ENCODE results near the gene TRAF3.

TRAF3 gene

GRCh38 chr14:102911541-102911951 is 134.3 kb downstream of the TRAF3 start:
- no peak for DNase-seq

GRCh38 chr14:102911991-102912761 is 134.9 kb downstream of the TRAF3 start:
- DNase-seq, result peak; percentile 23

GRCh38 chr14:102913341-102914211 is 136.3 kb downstream of the TRAF3 start:
- DNase-seq, result no peak

- DNase-seq, result no peak
These were observed 137.4 kb downstream of the TRAF3 start for GRCh38 chr14:102914474-102915291.

- DNase-seq, result no peak
These were observed 138.3 kb downstream of the TRAF3 start for GRCh38 chr14:102915292-102916110.

GRCh38 chr14:102916347-102917055 is 139.3 kb downstream of the TRAF3 start:
- DNase-seq, result no peak

GRCh38 chr14:102917056-102917385 is 139.8 kb downstream of the TRAF3 start:
- no peak for DNase-seq

GRCh38 chr14:102917469-102918211 is 140.4 kb downstream of the TRAF3 start:
- DNase-seq, result peak; percentile 94

GRCh38 chr14:102918438-102918837 is 141.2 kb downstream of the TRAF3 start:
- DNase-seq, result no peak

- DNase-seq, result no peak
These were observed 143.2 kb downstream of the TRAF3 start for GRCh38 chr14:102920273-102920997.

GRCh38 chr14:102920998-102921304 is 143.7 kb downstream of the TRAF3 start:
- DNase-seq, result no peak

GRCh38 chr14:102922490-102923200 is 145.4 kb downstream of the TRAF3 start, which contains the start of gene AMN:
AMN (plus strand) TSS chr14:102922663; CDS start chr14:102922689, 26 bp downstream.
- no peak for DNase-seq

GRCh38 chr14:102923201-102923924 is 146.1 kb downstream of the TRAF3 start:
- no peak for DNase-seq

- no peak for DNase-seq
These were observed 146.8 kb downstream of the TRAF3 start for GRCh38 chr14:102923925-102924486.

- DNase-seq, result no peak
These were observed 147.7 kb downstream of the TRAF3 start for GRCh38 chr14:102924632-102925588.

- DNase-seq, result no peak
These were observed 148.4 kb downstream of the TRAF3 start for GRCh38 chr14:102925646-102926045.

- no peak for DNase-seq
These were observed 148.9 kb downstream of the TRAF3 start for GRCh38 chr14:102926104-102926503.
